Trophoblast cell (in vitro differentiated cells and primary cell): ENCODE results near the gene EIF4ENIF1.

ENCODE experiments used
- DNase-seq, 2 donors: peaks; one replicate each; pipeline ENCODE4 v3.0.0-alpha.2; 2016
- H2AFZ ChIP-seq: 2 replicates; pipeline ENCODE4 v1.6.1; 2013; ENCODE audit warnings: low read length, moderate library complexity, mild to moderate bottlenecking; ENCODE audit not compliant: insufficient read depth, poor library complexity
- H2AK5ac ChIP-seq: 2 replicates; pipeline ENCODE4 v1.6.1; 2013; ENCODE audit warnings: mild to moderate bottlenecking, low read length
- H2BK120ac ChIP-seq: 2 replicates; pipeline ENCODE4 v1.6.1; 2013; ENCODE audit warnings: low read length, mild to moderate bottlenecking, moderate library complexity; ENCODE audit not compliant: insufficient read depth, poor library complexity
- H2BK12ac ChIP-seq: 2 replicates; pipeline ENCODE4 v1.6.1; 2013; ENCODE audit warnings: mild to moderate bottlenecking, low read length, moderate library complexity
- H2BK5ac ChIP-seq: 2 replicates; pipeline ENCODE4 v1.6.1; 2013; ENCODE audit warnings: low read length, low read depth, moderate library complexity, mild to moderate bottlenecking; ENCODE audit not compliant: poor library complexity
- H3K14ac ChIP-seq: 2 replicates; pipeline ENCODE4 v1.6.1; 2013; ENCODE audit warnings: mild to moderate bottlenecking, low read length
- H3K18ac ChIP-seq: 2 replicates; pipeline ENCODE4 v1.6.1; 2013; ENCODE audit warnings: mild to moderate bottlenecking, low read length
- H3K23ac ChIP-seq: 2 replicates; pipeline ENCODE4 v1.6.1; 2013; ENCODE audit warnings: low read length
- H3K27ac ChIP-seq: 2 replicates; pipeline ENCODE4 v1.5.1; 2013; ENCODE audit warnings: low read depth, mild to moderate bottlenecking, inconsistent platforms, low read length, moderate library complexity
- H3K27me3 ChIP-seq: 2 replicates; pipeline ENCODE4 v1.6.1; 2013; ENCODE audit warnings: inconsistent platforms, mild to moderate bottlenecking, low read length, moderate library complexity; ENCODE audit not compliant: insufficient read depth
- H3K36me3 ChIP-seq, 2 experiments: 1 replicate in 1 of 2; 2 replicates in 1 of 2; pipeline ENCODE4 v1.6.1; 2013; ENCODE audit warnings: low read length in 2 of 2, mild to moderate bottlenecking in 2 of 2, moderate library complexity in 1 of 2; ENCODE audit not compliant: insufficient read depth in 2 of 2, control insufficient read depth in 1 of 2
- H3K4ac ChIP-seq: 2 replicates; pipeline ENCODE4 v1.6.1; 2013; ENCODE audit warnings: low read depth, mild to moderate bottlenecking, low read length, moderate library complexity
- H3K4me1 ChIP-seq, 2 experiments: 1 replicate in 1 of 2; 2 replicates in 1 of 2; pipeline ENCODE4 v1.6.1; 2013; ENCODE audit warnings: low read length in 2 of 2, mild to moderate bottlenecking in 2 of 2, moderate library complexity in 1 of 2; ENCODE audit not compliant: insufficient read depth in 2 of 2, control insufficient read depth in 1 of 2
- H3K4me2 ChIP-seq: 2 replicates; pipeline ENCODE4 v1.6.1; 2013; ENCODE audit warnings: inconsistent platforms, mild to moderate bottlenecking, low read length, moderate library complexity
- H3K4me3 ChIP-seq: 2 replicates; pipeline ENCODE4 v1.5.1; 2013; ENCODE audit warnings: mild to moderate bottlenecking, low read depth, low read length, inconsistent platforms
- H3K79me1 ChIP-seq: one replicate; pipeline ENCODE4 v1.6.1; 2013; ENCODE audit warnings: low read length
- H3K79me2 ChIP-seq: 2 replicates; pipeline ENCODE4 v1.6.1; 2013; ENCODE audit warnings: low read length, mild to moderate bottlenecking; ENCODE audit not compliant: control insufficient read depth, insufficient read depth, poor library complexity
- H3K9ac ChIP-seq: 2 replicates; pipeline ENCODE4 v1.6.1; 2013; ENCODE audit warnings: mild to moderate bottlenecking, low read length
- H3K9me3 ChIP-seq: 2 replicates; pipeline ENCODE4 v1.6.1; 2013; ENCODE audit warnings: low read depth, mild to moderate bottlenecking, control low read depth, inconsistent platforms, low read length; ENCODE audit not compliant: insufficient read depth
- H4K12ac ChIP-seq: 2 replicates; pipeline ENCODE4 v1.6.1; 2013; ENCODE audit warnings: low read depth, mild to moderate bottlenecking, low read length, moderate library complexity
- H4K8ac ChIP-seq: 2 replicates; pipeline ENCODE4 v1.6.1; 2013; ENCODE audit warnings: low read depth, mild to moderate bottlenecking, low read length, moderate library complexity
- H4K91ac ChIP-seq: one replicate; pipeline ENCODE4 v1.6.1; 2013; ENCODE audit warnings: low read depth, mild to moderate bottlenecking, low read length, moderate library complexity
- WGBS: extraction: QIAGEN DNeasy Blood & Tissue Kit; methylation state at CpG from one replicate; pipeline ENCODE4 v1.1.7; 2013; ENCODE audit warnings: missing lambda C conversion rate; ENCODE audit not compliant: insufficient read length, insufficient coverage; ENCODE audit errors: extremely low coverage; 5-methylcytosine and 5-hydroxymethylcytosine counted together

The EIF4ENIF1 gene

DNA sequence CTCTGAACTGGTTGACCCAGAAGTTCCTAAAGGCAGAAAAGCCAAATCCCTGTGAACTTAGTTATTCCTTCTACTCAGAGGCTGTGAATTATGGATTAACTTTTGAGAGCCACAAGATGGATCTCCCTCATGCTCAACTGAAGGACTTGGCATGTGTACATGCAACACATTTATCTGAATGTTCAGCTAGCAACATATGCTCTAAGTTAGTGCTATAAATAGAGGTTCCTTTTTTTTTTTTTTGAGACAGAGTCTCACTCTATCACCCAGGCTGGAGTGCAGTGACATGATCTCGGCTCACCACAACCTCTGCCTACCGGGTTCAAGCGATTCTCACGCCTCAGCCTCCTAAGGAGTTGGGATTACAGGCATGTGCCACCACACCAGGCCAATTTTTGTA is 40.1 kb downstream of the EIF4ENIF1 start:
- Histone ChIP-seq H4K12ac (no peak overlapping the region), H2BK5ac (no peak overlapping the region), H3K14ac (no peak overlapping the region), H3K4me2 (no peak overlapping the region), H4K91ac (no peak overlapping the region), H4K8ac (no peak overlapping the region), H3K79me2 (no peaks in the 10 kb centered on the region), H3K79me1 (no peaks in the 10 kb centered on the region), H3K4me1 (no peaks in the 10 kb centered on the region), H2AK5ac (no peak overlapping the region), H3K36me3 (peaks cover 20 to 23% of the 10 kb centered on the region in 2 experiments), H3K4ac (no peak overlapping the region), H3K27ac (no peak overlapping the region), H3K4me3 (no peak overlapping the region), H2BK120ac (no peak overlapping the region), H3K23ac (no peak overlapping the region), H3K9ac (no peak overlapping the region), H3K9me3 (no peaks in the 10 kb centered on the region), H2BK12ac (no peak overlapping the region), H3K18ac (no peak overlapping the region), H3K27me3 (no peaks in the 10 kb centered on the region), H2AFZ (no peak overlapping the region)
- no CpG with 5 or more reads among the region's 4 CpGs for WGBS
- no peak for DNase-seq

DNA sequence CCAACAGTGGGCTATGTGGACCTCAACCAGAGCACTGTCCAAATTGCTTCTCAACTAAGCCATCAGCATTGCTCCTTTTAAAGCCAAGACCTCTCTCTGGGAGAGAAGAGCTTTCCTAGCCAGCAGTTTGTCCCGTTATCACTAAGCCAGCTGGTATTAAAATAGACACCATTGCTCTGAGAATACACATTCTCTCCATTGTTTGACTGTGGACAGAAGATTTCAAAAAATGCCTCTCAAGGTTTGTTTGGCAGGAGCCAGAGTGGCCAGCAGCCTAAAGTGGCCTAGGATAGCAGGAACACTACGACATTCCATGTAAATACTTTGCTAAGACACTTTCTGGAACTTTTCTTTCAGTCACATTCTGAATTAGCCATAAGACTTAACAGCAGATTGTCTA is 41.3 kb downstream of the EIF4ENIF1 start:
- Histone ChIP-seq H3K79me1 (no peaks in the 10 kb centered on the region), H3K79me2 (no peaks in the 10 kb centered on the region), H4K12ac (no peak overlapping the region), H3K4me2 (no peak overlapping the region), H2AK5ac (no peak overlapping the region), H2BK5ac (no peak overlapping the region), H3K27ac (no peak overlapping the region), H3K4ac (no peak overlapping the region), H3K36me3 (peaks cover 17 to 21% of the 10 kb centered on the region in 2 experiments), H3K14ac (no peak overlapping the region), H4K8ac (no peak overlapping the region), H2BK12ac (no peak overlapping the region), H3K9ac (no peak overlapping the region), H3K9me3 (no peaks in the 10 kb centered on the region), H2BK120ac (no peak overlapping the region), H4K91ac (no peak overlapping the region), H3K18ac (no peak overlapping the region), H3K27me3 (no peaks in the 10 kb centered on the region), H2AFZ (no peak overlapping the region), H3K23ac (no peak overlapping the region), H3K4me1 (no peaks in the 10 kb centered on the region), H3K4me3 (no peak overlapping the region)
- DNase-seq: peak; percentile 53 to 87
- WGBS: no CpG with 5 or more reads among the region's 2 CpGs

DNA sequence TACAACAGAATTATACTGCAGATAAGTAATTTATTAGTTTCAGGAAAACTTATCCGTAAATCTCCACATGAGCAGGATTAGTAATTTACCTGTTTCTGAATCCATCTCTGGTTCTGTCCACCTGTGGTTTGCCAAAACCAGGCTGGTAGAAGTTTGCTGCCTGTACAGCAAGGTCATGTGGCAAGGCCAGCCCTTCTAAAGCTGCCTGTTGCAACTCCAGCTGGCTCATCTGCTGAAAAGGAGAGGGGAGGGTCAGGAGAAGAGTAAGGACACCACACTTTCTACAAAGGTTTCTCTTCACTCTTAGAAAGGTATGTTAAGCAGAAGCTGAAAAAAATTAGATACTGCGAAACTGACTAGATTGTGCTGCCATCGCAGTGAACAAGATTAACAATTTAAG is 42.3 kb downstream of the EIF4ENIF1 start:
- Histone ChIP-seq H3K36me3 (peaks cover 15 to 27% of the 10 kb centered on the region in 2 experiments), H3K9me3 (no peaks in the 10 kb centered on the region), H3K79me1 (no peaks in the 10 kb centered on the region), H4K12ac (no peak overlapping the region), H3K79me2 (no peaks in the 10 kb centered on the region), H2BK5ac (no peak overlapping the region), H3K14ac (no peak overlapping the region), H4K91ac (no peak overlapping the region), H3K27me3 (no peaks in the 10 kb centered on the region), H3K4ac (no peak overlapping the region), H2BK120ac (no peak overlapping the region), H3K4me2 (no peak overlapping the region), H3K9ac (no peak overlapping the region), H3K23ac (no peak overlapping the region), H2AFZ (no peak overlapping the region), H4K8ac (no peak overlapping the region), H2BK12ac (no peak overlapping the region), H3K4me1 (no peaks in the 10 kb centered on the region), H2AK5ac (no peak overlapping the region), H3K27ac (no peak overlapping the region), H3K4me3 (no peak overlapping the region), H3K18ac (no peak overlapping the region)
- no peak for DNase-seq
- WGBS: no CpG with 5 or more reads among the region's 3 CpGs

DNA sequence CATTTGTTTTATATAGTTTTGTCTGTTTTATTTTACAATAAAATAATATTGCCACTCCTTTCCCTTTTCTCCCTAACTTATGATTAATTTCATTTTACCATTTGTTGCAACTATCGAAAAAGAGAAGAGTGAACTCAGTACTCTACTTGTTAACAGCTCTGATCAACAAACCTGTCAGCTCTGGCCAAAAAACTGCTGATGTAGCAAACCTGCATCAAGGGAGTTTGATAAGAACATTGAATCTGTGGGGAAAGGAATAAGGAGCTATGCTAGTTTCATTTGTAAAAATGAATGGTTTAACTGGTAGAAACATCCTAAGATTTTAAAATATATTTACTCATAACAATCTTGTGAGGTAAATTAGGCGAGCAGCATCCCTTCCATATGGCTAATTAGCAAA is 42.9 kb downstream of the EIF4ENIF1 start:
- no peak overlapping the region for H3K18ac ChIP-seq
- H4K91ac ChIP-seq: no peak overlapping the region
- no CpG with 5 or more reads among the region's 2 CpGs for WGBS

More for the DNA sequence above, 42.9 kb downstream of the EIF4ENIF1 start:
- no peak overlapping the region for H2BK12ac ChIP-seq
- H3K79me2 ChIP-seq: no peaks in the 10 kb centered on the region
- H3K36me3 ChIP-seq: peaks cover 16 to 31% of the 10 kb centered on the region in 2 experiments
- H3K4ac ChIP-seq: no peak overlapping the region
- no peak overlapping the region for H3K4me2 ChIP-seq
- no peak overlapping the region for H2AK5ac ChIP-seq
- no peak overlapping the region for H4K8ac ChIP-seq
- no peak overlapping the region for H2BK5ac ChIP-seq
- H3K9ac ChIP-seq: no peak overlapping the region
- H2AFZ ChIP-seq: no peak overlapping the region
- no peak overlapping the region for H3K27ac ChIP-seq
- H4K12ac ChIP-seq: no peak overlapping the region
- no peaks in the 10 kb centered on the region for H3K27me3 ChIP-seq
- H3K4me3 ChIP-seq: no peak overlapping the region
- no peaks in the 10 kb centered on the region for H3K9me3 ChIP-seq
- no peak overlapping the region for H3K23ac ChIP-seq
- no peaks in the 10 kb centered on the region for H3K79me1 ChIP-seq
- H3K14ac ChIP-seq: no peak overlapping the region
- no peak overlapping the region for H2BK120ac ChIP-seq
- H3K4me1 ChIP-seq: no peaks in the 10 kb centered on the region
- no peak for DNase-seq
